Activated naive CD8-positive, alpha-beta T cell treated with anti-CD3 and anti-CD28 coated beads, Interleukin-2, amount 50 U/mL, for 16 hours (primary cell): Measurements from ENCODE around the gene FRRS1.

Experiments
- DNase-seq: peaks from one replicate; pipeline ENCODE4 v3.0.0-alpha.2; 2020; ENCODE audit warnings: low read depth, low spot score

The FRRS1 gene

DNA sequence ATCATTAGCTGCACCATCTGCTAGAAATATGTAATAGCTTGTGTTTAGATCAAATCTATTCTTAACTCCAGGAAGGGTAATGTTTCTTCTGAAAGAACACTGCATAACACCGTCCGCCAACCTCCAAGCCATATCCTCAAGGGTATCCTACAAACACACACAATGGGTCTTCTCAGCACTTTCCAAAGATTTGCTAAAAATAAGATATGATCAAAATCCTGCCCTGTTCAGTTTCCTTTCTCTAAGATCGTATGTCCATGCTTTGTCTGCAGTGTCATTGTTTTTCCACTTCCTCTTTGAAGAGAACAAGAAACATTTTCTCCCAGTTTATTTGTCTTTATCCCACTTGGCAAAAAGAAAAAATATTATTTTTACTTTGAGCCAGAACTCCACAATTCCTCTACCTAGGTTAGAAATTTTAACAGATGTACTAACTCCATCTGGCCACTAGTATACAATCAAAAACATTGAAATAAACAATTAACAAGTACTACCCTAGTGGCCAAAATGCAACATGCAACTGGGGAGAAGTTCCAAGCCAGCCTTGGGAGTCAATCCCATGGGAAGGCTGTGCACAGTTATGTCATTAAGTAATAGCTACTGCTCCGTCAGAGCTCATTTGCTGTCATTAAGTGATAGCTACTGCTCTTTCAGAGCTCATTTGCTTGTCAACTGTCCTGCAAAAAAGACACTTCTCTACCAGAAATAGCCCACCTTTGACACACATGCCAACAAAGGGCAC lies 37.8 kb downstream of the FRRS1 start:
- DNase-seq: no peak

DNA sequence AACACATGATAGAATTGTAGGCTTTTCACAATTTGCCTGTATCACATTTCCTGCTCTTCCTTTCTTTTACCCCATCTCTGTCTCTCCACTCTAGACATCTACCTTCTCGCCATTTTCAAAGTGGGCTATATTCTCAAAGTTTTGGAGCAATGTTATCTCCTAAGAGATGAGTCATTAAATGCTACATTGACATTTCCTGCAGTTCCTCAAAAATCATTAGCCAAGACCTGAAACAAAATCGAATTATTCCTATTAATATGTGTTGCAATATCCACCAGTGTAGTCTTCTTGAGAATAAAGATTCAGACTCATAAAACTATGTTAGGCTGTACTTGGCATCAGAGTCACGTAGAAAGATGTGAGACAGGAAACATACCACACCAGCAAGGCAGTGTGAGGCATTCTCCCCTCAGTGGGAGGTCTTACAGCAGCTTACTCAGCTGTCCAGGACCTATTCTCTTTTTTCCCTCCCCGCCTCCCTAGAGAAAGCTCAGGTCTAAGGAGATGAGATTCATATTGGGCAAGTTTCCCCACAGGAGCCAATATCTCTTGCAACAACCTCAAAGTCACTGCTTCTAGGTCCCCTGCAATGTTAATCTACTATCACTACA lies 38.8 kb downstream of the FRRS1 start:
- DNase-seq: no peak

DNA sequence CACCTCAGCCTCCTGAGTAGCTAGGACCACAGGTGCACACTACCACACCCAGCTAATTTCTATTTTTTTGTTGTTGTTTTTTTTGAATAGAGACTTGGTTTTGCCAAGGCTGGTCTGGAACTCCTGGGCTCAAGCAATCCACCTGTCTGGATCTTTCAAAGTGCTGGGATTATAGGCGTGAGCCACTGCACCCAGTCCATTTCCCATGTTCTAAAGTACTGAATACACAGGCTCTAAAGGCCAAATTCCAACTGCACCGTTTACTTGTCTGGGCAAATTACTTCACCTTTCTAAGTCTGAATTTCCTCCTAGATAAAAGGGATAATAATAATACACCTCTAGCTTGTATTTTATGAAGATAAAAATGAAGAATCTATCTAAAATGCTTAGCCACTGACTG lies 39.6 kb downstream of the FRRS1 start:
- no peak for DNase-seq

GRCh38 chr1:99726407-99726806 lies 40.0 kb downstream of the FRRS1 start:
- no peak for DNase-seq

DNA sequence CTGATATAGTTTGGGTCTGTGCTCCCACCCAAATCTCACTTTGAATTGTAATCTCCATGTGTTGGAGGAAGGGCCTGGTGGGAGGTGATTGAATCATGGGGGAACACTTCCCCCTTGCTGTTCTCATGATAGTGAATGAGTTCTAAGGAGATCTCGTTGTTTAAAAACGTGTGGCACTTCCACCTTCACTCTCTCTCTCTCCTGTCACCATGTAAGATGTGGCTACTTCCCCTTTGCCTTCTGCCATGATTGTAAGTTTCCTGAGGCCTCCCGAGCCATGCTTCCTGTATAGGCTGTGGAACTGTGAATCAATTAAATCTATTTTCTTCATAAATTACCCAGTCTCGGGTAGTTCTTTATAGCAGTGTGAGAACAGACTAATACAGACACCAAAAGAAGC lies 40.4 kb downstream of the FRRS1 start:
- DNase-seq: no peak

DNA sequence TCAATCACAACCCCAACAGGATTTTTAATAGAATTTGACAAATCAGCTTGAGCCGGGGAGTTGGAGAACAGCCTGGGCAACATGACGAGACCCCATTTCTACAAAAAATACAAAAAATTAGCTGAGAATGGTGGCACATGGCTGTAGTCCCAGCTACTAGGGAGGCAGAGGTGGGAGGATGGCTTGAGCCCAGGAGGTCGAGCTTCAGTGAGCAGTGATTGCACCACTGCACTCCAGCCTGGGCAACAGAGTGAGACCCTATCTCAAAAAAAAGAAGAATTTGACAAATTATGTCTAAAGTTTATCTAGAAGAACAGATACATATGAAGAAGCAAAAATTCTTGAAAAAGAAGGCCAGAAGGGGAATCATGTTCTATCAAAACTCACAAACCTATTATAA lies 43.2 kb downstream of the FRRS1 start:
- no peak for DNase-seq

DNA sequence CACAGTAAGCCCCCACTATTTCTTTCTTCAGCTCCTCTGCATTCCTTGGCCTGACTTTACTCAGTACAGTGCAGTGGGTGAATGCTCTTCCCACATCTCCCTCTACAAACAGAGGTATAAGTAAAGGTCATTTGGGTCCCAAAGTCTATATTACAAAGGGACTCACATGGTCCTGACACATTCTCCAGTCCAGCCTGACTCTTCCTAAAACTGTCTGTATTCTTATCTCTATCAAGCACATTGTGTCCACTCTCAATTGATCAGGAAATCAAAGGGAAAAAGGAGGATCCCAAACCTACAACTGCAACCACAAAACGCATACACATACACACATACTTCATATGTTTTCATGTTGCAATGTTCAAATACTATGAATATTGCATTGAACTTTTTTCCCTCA lies 49.4 kb downstream of the FRRS1 start:
- no peak for DNase-seq

DNA sequence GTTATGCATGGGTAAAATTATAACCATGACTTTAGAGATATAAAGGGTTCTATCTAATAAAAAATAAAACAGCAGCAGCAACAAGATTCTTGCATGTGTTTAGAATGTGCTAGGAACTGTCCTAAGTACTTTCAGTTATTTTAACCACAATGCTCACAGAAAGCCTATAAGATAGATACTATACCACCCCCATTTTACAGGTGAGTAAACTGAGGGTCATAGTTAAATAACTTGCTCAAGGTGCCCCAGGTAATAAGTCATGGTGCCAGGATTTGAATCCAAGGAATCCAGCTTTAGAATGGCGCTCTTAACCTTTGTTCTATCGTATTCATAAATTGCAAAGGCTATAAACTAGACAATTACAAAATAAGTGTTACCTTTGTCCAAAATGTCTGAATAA lies 53.4 kb downstream of the FRRS1 start:
- DNase-seq: no peak

DNA sequence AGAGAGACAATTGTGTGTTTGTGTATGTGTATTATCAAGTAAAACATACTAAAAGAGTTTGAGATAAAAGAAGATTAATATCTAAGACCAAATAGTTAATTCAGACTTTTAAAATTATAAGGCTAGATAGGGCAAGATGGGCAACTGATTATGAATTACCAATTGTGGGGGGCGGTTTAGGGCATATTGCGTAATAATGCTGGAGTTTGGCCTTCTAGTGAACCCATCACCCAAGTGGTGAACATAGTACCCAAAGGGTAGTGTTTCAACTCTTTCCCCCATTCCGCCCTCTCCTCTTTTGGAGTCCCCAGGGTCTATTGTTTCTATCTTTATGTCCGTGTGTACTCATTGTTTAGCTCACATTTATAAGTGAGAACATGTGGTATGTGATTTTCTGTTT lies 55.4 kb downstream of the FRRS1 start:
- DNase-seq: no peak

DNA sequence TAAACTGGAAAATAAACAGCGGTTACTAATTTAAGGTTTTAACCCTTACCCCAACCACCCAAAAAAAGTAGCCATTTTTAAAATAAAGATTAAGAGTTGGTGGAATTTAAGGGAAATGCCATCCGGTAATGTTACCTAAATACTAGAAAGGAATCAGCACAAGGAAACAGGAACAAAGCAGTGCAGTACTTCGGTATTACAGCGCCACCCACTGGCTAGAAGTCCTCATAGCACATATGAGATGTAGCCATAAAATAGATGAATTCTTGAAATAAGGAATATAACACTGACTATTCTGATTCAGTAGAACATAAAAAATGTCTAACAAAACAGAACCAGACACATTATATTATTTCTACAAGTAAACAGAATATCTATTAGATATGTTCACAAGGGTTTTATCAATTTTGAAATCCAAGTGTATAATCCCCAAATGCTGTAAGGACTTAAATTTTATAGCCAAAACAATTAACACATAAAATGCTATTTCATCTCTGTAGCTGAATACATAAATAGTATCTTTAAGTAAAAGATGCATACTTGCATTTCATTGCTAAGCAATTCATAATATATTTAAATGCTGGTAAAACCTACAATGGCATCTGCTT lies 58.8 kb downstream of the FRRS1 start:
- DNase-seq: no peak

GRCh38 chr1:99705385-99705784 lies 61.0 kb downstream of the FRRS1 start:
- DNase-seq: no peak

DNA sequence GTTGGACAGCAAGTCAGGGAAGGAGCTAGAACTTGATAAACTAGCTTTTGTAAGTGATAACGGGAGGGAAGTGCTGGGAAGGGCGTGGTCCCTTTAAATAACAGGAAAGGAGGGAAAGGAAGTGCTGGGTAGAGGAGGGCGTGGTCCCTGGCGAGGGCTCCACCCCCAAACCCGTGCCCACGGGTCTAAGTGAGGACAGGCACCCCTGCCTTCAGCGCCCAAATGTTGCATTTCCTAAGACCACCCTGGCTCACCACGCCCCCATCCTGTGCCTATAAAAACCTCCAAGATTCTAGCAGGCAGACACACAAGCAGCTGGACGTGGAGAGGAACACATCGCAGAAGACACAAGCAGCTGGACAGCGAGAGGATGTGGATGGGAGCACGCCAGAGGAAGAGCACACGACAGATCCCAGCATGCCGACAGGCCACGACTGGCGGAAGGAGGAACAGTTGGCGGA lies 62.0 kb downstream of the FRRS1 start:
- no peak for DNase-seq

DNA sequence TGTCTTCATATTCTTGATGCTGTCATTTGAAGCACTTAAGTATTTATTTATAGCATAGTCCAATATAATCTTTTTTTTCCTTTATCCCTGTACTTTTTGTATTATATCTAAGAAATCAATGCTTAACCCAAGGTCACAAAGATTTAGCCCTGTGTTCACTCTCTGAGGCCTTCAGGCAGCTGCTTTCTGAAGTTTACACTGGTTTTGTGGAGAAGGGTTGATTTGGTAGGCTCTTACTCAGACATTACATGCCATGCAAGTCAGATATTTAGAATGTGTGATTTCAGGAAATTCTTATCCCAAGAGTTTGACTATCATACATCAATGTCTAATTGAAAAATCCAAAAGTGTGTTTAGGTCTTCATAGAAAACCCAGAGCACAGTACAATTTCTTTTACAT lies 64.2 kb downstream of the FRRS1 start:
- DNase-seq: no peak

GRCh38 chr1:99700020-99700419 lies 66.4 kb downstream of the FRRS1 start:
- DNase-seq: no peak

DNA sequence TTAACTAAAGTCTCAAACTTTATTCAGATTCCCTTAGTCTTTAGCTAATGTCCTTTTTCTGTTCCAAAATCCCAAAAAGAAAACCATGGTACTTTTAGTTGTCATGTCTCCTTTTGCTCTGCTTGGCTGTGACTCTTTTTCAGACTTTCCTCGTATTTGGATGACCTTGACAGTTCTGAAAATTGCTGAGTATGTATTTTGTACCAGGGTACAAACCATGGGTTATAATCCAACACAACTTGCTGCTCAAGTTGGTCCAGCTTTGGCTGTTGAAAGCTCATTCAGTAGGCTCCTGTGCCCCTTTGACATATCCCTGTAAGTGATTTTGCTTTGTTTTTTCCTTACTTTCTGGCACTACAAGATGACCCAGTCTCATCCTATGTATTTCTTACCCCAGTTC lies 68.9 kb downstream of the FRRS1 start:
- no peak for DNase-seq

GRCh38 chr1:99696616-99697015 lies 69.8 kb downstream of the FRRS1 start:
- DNase-seq: no peak

GRCh38 chr1:99691175-99691574 lies 75.3 kb downstream of the FRRS1 start:
- DNase-seq: no peak

DNA sequence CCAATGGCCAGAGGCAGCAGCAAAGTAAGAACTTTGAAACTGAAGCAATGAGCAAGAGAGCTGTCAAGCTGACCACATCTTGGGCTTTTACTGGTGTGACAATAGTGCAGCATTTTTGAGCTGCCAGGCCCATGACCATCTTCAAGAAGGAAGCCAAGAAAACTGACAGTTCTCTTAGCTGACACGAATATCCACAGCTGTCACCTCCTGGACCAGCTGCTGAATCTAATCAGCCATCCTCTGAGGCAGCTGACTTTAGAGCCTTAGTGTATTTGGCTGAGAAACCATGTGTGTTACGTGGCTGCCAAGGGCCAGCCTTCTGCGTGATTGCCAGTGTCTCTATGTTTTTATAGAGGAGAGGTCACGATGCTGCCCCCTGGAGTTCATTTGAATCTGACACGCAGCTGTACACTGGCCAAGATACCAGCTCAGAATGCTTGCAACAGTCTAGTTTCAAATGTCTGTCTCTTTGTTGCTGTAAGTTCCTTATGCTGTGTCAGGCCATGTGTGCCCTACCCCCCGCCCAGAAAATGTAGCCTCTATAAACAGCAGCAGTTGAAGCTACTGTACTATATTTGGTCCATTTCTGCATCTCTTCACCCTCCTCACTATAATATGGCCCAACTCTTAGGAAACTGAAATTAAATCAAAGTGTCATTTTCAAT lies 80.8 kb downstream of the FRRS1 start:
- DNase-seq: no peak

- no peak for DNase-seq
Measured at GRCh38 chr1:99682291-99682751, 84.1 kb downstream of the FRRS1 start.

DNA sequence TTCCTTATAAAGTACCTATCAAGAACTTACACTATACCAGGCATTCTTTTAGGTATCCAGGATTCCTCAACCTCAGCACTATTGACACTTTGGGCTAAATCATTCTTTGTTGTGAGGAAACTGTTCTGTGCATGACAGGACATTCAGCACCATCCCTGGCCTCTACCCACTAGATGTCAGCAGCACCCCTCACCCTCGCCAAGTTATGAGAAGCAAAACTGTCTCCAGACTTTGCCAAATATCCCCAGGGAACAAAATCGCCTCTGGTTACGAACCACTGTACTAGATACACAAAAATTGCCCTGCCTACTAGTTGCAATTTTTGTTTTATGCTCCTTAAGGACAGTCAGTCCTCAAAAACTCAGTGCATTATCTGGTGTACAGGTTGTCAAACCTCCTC lies 84.9 kb downstream of the FRRS1 start:
- DNase-seq: no peak

- DNase-seq: no peak
Measured at GRCh38 chr1:99680270-99680669, 86.2 kb downstream of the FRRS1 start.

DNA sequence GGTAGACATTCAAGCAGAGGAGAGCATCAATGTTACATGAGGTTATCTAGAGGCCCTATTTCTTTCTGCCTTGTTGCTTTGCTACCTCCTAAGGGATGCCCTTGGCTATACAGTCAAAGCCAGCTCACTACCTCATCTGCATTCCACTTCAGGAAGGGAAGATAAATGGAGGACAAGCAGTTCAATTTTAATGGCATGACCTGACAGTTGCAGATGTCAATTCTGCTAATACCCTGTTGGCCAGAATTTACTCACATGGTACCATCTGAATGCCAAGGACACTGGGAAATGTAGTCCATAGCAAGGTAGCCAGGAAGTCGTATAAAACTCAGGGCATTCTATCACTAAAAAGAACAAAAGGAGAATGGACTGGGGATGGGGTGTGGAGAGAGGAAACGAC lies 89.0 kb downstream of the FRRS1 start:
- DNase-seq: no peak

DNA sequence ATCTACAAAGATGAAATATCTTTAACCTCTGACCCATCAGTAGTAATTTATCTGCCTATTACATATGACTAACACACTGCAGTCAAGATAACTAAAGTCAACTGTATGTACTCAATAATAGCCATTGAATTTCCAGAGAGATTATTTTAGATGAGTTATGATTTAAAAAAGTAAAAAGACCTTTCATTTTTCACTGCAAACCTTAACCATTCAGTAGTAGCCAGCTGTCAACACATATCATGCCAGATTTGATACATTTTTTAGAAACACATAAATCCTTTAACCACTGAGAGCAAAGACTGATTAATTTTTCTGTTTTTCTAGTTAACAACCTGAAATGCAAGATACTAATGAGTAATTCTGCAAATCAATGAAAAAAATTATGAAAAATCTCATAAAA lies 89.6 kb downstream of the FRRS1 start:
- DNase-seq: no peak
